Epithelial cell of esophagus (primary cell): ENCODE results near the gene ESRRA.
A peak's percentile ranks its signal among the peaks of the same experiment; 100 is the strongest.

ENCODE experiments used
- DNase-seq: peaks from one replicate; pipeline ENCODE4 v3.0.0; 2010; ENCODE audit warnings: low read depth
- H3K4me3 ChIP-seq: 2 replicates; pipeline ENCODE4 v1.5.1; 2011; ENCODE audit warnings: mild to moderate bottlenecking, low read length, control low read depth
- TF ChIP-seq, protein P1 (sequence below): IDR thresholded peaks from 2 replicates; pipeline ENCODE4 v1.5.1; 2011; ENCODE audit warnings: low read depth, mild to moderate bottlenecking, low read length, control low read depth, inconsistent platforms; ENCODE audit not compliant: insufficient read depth; ENCODE audit errors: missing control alignments

The ESRRA gene

DNA sequence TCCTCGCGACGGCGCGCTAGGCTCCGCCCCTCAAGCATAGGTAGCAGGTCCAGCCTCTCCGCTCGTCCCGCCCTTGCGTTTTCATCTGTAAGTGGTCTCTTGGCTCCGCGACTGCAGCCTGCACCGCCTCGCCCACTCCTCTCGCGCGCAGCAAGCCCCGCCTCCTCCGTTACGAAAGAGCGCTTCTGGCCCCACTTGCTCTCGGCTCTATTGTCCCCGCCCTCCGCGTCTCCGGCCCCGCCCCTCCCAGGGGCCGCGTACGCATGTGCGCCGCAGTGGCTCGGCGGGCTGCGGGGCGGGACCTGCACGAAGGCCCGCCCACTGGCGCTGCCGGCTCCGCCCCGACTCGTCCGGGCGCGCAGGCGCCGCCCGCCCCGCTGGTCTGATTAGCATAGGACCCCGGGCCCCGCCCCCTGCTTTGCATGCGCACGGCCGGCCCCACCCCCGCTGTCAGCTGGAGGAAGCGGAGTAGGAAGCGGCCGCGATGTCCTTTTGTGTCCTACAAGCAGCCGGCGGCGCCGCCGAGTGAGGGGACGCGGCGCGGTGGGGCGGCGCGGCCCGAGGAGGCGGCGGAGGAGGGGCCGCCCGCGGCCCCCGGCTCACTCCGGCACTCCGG lies at the start of gene ESRRA:
ESRRA (plus strand) TSS at position 450 of the 616 bp plus-strand sequence. CDS start 1,656 bp downstream, outside the sequence.
- TF ChIP-seq, protein P1, sequence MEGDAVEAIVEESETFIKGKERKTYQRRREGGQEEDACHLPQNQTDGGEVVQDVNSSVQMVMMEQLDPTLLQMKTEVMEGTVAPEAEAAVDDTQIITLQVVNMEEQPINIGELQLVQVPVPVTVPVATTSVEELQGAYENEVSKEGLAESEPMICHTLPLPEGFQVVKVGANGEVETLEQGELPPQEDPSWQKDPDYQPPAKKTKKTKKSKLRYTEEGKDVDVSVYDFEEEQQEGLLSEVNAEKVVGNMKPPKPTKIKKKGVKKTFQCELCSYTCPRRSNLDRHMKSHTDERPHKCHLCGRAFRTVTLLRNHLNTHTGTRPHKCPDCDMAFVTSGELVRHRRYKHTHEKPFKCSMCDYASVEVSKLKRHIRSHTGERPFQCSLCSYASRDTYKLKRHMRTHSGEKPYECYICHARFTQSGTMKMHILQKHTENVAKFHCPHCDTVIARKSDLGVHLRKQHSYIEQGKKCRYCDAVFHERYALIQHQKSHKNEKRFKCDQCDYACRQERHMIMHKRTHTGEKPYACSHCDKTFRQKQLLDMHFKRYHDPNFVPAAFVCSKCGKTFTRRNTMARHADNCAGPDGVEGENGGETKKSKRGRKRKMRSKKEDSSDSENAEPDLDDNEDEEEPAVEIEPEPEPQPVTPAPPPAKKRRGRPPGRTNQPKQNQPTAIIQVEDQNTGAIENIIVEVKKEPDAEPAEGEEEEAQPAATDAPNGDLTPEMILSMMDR: no peak
- peak within 1 kb of the TSS; percentile 79 for H3K4me3 ChIP-seq
- DNase-seq: peak; percentile 99

DNA sequence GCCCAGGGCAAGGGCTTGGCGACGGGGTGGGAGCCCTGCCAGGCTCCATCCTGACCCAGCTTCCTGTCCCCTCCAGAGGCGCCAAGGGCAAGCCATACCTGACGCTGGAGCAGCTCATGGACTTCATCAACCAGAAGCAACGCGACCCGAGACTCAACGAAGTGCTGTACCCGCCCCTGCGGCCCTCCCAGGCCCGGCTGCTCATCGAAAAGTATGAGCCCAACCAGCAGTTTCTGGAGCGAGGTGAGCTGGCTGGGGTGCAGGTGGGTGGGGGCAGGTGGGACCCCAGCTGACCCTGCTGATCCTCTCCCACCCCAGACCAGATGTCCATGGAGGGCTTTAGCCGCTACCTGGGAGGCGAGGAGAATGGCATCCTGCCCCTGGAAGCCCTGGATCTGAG lies 49.0 kb upstream of the ESRRA start:
- TF ChIP-seq, protein P1: no peak
- no peak overlapping the region for H3K4me3 ChIP-seq

DNA sequence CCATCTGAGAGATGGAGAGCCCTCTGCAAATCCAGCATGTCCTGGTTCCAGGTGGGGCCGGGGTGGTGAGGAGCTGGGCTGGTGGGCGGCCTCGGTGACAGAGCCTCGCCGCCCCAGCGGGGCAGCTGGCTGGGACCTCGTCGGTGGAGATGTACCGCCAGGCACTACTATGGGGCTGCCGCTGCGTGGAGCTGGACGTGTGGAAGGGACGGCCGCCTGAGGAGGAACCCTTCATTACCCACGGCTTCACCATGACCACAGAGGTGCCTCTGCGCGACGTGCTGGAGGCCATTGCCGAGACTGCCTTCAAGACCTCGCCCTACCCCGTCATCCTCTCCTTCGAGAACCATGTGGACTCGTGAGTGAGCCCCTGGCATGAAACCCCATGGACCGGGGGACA lies 47.0 kb upstream of the ESRRA start:
- DNase-seq: no peak
- H3K4me3 ChIP-seq: no peak overlapping the region
- TF ChIP-seq, protein P1: no peak

More for the DNA sequence above, 49.0 kb upstream of the ESRRA start:
- DNase-seq: no peak

DNA sequence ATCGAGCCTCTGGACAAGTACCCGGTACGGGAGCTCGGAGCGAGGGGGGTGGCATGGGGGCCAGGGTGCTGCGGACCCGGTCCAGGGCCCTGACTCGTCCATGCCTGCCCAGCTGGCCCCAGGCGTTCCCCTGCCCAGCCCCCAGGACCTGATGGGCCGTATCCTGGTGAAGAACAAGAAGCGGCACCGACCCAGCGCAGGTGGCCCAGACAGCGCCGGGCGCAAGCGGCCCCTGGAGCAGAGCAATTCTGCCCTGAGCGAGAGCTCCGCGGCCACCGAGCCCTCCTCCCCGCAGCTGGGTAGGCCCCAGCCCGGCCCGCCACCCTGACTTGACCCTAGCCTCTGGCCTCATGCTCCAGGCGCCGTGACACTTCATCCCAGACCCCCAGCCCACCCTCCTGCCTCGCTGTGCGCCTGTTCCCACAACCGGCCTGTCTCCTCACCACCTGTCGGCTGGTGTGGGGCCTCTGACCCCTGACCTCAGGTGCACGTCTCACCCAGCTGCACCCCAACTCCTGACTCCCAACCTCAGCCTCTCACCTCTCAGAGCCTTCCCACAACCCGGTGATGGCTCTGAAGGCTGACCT lies 46.3 kb upstream of the ESRRA start:
- TF ChIP-seq, protein P1: no peak
- H3K4me3 ChIP-seq: no peak overlapping the region
- DNase-seq: no peak

DNA sequence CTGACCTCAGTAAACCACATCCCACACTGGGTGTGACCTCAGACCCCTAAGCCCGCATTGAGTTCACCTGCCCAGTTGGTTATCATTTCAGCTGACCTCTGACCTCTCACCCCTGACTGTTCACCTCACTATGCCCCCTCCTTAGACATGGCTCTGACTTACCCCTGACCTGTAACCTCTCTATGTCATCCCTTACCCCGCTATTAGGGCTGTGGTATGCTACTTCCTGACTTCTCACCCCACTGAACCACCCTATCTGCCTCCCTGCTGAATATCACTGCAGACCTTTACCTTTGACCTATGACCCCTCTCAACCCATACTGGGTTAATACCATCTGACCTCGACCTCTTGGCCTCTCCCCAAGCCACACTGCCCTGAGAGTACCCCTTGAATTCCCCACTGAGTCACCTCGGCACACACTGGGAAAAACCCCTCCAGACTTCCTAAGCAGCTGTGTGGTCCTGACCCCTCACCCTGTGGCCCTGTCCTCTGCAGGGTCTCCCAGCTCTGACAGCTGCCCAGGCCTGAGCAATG lies 45.7 kb upstream of the ESRRA start:
- no peak for DNase-seq
- H3K4me3 ChIP-seq: no peak overlapping the region
- TF ChIP-seq, protein P1: no peak

DNA sequence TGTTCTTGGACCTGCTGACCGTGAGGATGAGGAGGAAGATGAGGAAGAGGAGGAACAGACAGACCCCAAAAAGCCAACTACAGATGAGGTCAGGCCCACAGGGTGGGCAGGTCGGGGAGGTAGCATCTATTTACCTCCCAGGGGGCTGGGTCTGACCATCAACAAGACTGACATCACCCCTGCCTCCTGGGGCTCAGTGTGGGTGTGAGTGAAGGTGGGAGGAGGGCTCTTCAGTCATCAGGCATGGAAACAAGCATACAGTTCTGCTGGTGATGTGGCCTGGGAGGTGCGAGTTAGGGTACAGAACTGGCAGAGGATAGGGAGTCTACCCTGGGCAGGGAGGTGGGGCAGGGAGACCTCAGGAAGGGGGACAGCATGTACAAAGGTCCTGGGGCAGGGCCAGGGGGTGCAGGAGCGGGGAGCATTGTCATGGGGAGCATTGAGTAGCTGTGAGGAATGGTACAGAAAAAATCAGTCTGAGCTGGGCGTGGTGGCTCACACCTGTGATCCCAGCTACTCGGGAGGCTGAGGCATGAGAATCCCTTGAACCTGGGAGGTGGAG lies 45.1 kb upstream of the ESRRA start:
- H3K4me3 ChIP-seq: no peak overlapping the region
- TF ChIP-seq, protein P1: no peak

More for the DNA sequence above, 45.1 kb upstream of the ESRRA start:
- DNase-seq: no peak
